GM19452 (cell line): ENCODE results near the gene CFP.
"Not testable (repeated sequence)": the region's sequence is repeated elsewhere in the genome, so short reads cannot be mapped to it uniquely, and the experiment has no call there.

Experiments used
- ATAC-seq: cut with Tn5 transposase; IDR thresholded peaks from one replicate; pipeline ENCODE4 v1.9.1; 2021; ENCODE audit not compliant: unreplicated experiment

CFP gene

GRCh38 chrX:47629419-47630200, at the start of gene CFP:
Gene CFP (minus strand): TSS chrX:47629930. CDS start chrX:47629844, 86 bp downstream.
- no peak for ATAC-seq

DNA sequence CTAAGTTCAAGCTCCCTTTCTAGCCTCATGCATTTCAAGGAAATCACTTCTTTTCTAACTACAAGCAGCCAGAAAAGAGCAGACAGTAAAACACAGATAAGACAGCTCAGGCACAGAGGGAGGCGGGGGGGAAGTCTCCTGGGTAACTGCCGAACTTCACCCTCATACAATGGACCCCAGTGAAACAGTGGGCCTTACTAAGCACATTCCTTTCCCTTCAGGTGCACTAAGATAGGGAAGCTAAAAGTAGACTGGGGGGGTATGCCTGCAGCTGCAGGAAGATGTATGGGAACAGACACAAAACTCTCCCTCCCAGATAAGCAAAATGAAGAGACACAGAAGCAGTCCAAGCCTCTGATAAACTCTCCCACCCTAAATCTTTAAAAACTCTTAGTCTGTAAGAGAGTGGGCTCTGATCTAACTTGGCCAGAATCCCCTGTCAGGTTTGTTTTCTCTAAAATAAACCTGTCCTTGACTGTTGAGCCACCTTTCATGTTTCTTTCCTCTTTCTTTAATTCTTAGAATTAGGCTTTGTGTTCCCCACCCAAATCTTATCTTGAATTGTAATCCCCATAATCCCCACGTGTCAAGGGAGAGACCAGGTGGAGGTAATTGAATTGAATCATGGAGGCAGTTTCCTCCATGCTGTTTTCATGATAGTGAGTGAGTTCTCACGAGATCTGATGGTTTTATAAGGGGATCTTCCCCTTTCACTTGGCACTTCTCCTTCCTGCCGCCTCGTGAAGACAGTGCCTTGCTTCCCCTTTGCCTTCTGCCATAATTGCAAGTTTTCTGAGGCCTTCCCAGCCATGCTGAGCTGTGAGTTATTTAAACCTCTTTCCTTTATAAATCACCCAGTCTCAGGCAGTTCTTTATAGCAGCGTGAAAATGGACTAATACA, 46.5 kb upstream of the CFP start:
- not testable (repeated sequence) for ATAC-seq

DNA sequence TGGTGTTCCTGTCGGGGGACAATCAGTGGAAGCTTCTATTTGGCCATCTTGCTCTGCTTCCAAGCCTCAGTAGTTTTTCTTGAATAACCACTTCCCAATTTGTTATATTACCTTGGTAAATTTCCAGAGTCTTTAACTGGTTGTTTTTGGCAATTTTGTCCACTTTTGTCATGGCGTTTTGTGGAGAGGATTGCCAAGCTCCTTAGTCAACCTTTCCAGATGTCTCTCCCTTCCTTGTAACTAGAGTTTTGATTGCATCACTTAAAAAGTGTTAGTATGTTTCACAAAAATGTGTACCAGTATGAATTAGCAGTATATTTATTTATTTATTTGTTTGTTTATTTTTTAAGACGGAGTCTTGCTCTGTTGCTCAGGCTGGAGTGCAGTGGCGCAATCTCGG, 45.0 kb upstream of the CFP start:
- no peak for ATAC-seq

GRCh38 chrX:47665797-47666196, 36.1 kb upstream of the CFP start:
- not testable (repeated sequence) for ATAC-seq

- no peak for ATAC-seq
Measured at GRCh38 chrX:47664737-47665136, 35.0 kb upstream of the CFP start.

- ATAC-seq = no peak
Measured at GRCh38 chrX:47662144-47662657, 32.5 kb upstream of the CFP start.

DNA sequence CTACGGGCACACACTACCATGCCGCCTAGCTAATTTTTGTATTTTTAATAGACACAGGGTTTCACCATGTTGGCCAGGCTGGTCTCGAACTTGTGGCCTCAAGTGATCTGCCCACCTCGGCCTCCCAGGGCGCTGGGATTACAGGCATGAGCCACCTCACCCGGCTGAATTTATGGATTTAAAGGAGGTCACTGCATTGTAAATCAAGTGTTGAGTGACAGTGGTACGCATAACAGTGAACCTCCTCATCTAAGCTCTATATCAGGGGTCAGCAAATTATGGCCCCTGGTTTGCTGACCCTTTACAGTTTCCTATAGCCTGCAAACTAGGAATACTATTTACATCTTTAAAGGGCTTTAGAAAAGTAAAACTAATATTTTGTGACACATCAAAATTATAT, 31.8 kb upstream of the CFP start:
- ATAC-seq = no peak

DNA sequence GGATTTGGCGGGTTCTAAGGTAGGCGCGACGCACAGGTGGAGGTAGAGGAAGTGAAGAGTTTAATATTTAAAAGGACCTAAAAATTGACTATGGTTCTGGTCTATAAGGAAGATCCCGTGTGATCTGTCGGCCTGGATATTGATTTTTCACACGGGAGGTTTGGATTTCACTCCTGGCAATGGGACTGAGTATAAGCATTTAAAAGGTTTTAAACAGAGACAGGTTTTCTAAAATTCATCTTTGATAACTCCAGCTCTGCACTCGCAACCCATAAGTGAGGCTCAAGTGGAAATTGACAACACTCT, 29.6 kb upstream of the CFP start:
- ATAC-seq = no peak

- ATAC-seq = peak; percentile 77
Measured at GRCh38 chrX:47658684-47659420, 29.1 kb upstream of the CFP start, which contains the start of gene UXT. Gene UXT (minus strand): TSS chrX:47659180. CDS start chrX:47658927, 253 bp downstream.

- no peak for ATAC-seq
Measured at GRCh38 chrX:47658301-47658683, 28.6 kb upstream of the CFP start.

GRCh38 chrX:47651043-47651905, 21.5 kb upstream of the CFP start:
- ATAC-seq = peak; percentile 1

DNA sequence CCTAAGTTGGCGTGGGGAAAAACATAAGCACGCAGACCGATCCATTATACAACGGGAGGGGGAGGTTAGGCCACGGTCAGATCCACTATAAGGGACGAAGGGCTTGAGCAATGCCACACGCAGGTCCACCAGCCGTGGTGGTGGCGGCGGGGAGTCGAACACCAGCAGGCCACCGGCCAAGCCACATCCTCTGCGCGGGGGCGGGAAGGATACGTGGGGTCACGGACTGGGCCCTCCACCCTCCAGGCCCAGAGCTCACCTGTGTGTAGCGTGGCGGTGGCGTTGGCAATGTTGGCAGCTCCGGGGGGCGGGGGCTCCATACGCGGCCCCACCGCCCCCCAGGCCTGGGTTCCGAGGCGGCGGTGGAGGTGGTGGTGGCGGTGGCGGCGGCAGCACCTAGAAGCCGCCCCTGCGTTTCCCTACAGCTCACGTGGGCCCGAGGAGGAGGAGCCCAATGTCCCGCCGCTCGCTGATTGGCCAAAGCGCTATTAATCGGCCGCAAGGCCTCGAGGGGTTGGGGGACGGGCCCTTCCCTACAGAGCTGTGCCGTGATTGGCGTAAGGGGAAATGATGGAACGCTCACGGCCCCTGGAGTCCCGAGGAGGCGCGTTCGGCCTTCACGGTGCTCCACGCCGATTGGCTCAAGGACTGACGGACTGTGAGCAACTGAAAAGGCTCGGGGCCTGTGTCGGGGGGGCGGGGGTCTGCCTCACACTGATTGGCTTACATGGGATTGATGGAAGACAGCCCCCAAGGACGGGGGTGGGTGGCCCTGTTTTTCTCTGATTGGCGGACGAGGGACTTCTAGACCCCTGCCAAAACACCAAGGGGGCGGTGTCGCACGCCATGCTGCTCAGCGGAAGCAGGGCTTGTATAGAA, 20.7 kb upstream of the CFP start, which contains the start of gene ELK1:
Gene ELK1, minus strand, starts transcription at position 400 of the 879 bp plus-strand sequence. CDS start 9,122 bp downstream, outside the sequence.
- ATAC-seq = peak; percentile 91

GRCh38 chrX:47649781-47650163, 20.0 kb upstream of the CFP start:
- no peak for ATAC-seq

DNA sequence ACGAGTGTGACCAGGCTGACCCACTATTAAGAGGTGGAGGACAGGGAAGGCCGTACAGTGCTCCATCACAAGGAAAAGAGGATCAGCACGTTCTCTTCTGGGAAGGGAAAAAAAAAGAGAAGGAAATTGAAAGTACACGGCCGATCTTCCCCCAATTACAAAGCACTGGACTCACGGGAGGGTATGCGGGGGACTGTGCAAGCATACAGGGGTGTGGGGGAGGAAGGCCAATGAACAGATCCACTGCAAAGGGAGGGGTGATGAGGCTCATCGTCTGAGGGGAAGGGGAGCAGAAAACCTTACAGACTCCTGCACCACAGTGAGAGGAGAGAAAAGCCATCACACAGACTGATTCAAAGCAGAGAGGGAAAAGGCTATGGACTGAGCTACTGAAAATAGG, 19.5 kb upstream of the CFP start:
- no peak for ATAC-seq

DNA sequence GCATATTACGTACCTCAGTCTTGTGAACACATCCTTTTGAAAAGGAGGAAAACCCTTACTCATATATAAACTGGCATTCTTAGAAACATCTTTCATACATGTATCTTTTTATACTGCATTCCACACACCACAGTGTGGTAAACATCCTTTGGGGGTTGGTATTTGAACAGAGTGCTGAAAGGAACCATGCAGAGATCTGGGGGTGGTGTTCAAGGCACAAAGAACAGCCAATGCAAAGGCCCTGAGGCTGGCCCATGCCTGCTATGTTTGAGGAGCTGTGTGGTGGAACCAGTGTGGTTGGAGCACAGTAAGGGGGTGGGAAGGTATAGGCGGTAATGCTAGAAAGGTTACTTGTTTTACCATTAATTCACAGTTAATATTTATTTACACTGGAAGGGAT, 18.6 kb upstream of the CFP start:
- ATAC-seq = no peak

DNA sequence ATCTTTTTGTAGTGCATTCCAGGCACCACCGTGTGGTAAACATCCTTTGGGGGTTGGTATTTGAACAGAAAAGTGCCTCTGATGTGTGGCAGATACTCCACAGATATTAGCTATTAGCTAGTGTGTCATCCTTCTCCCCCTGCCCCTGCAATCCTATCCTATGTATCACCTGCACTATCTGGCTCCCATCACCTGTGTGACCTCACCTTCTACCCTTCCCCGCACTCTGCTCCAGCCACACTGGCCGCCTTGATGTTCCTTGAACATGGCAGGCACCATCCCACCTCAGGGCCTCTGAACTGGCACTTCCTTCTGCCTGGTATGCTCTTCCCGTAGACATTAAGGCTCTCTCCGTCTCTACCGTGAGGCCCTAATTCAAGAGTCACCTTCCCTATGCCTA, 16.9 kb upstream of the CFP start:
- ATAC-seq = no peak

DNA sequence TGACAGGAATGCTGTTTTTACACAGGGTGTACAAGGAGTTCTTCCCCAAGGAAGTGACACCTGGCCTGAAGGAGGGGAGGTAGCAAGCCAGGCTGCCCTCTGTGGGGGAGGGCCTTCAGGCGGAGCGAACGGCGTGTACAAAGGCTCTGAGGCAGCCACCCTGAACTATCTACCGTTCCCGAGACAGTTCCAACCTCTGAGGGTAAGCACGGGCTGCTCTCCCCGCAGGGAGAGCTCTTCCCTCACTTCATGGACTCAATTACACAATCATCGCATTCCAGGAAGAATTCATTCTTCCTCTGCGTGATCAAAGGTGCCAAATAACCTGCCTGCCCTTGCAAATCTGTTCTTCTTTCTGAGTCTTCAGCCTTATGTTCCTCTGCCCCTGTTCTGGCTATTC, 15.8 kb upstream of the CFP start:
- no peak for ATAC-seq

DNA sequence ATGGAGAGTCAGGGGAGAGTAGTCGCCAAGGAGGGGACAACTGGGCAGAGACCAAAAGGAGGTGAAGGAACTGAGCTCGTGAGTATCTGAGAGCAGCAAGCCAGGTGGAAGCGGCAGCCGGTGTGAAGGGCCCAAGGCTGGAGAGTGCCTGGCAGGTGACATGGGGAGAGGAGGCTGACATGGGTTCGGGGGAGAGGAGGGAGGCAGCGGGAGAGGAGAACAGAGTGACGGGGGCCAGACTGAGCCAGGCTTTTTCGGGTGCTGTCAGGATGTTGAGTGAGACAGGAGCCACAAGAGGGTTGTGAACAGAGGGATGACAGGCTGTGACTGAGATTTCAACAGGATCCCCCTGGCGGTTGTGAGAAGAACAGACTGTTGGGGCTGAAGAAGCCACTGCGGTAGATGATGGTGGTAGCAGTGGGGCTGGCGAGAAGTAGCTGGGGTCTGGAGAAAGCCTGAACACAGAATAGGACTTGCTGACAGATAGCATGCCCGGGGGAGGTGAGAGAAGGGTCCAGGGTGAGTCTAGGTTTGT, 14.9 kb upstream of the CFP start:
- ATAC-seq = no peak

DNA sequence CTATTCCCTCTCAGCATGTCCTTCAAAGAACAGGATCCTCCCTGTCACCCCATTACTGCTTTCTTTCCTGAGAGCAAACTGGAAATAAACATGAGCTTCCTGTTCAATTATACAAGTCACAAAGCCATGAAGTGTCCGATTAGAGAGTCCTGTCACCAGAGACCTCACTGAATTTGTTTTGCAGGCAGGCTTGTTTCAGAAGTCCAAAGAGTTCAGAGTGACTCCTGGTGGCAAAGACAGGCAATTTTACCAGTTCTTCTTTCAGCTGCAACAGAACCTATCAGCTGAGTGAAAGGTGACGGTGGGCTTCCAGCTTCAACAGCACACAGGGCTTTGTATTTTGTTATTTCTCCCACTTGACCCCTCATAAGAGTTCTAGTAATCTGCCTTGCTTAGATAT, 14.2 kb upstream of the CFP start:
- no peak for ATAC-seq
